Neuron (in vitro differentiated cells): Measurements from ENCODE around the gene PRRG2.
A peak's percentile ranks its signal among the peaks of the same experiment; 100 is the strongest.

Experiments used
- H2AFZ ChIP-seq: one replicate; pipeline ENCODE4 v1.6.1; 2013; ENCODE audit warnings: low read depth, mild to moderate bottlenecking, inconsistent platforms, low read length, moderate library complexity
- H3K27me3 ChIP-seq: one replicate; pipeline ENCODE4 v1.6.1; 2013; ENCODE audit warnings: low read length; ENCODE audit not compliant: insufficient read depth
- H3K36me3 ChIP-seq: one replicate; pipeline ENCODE4 v1.6.1; 2013; ENCODE audit warnings: low read length; ENCODE audit not compliant: insufficient read depth
- H3K4me1 ChIP-seq: one replicate; pipeline ENCODE4 v1.6.1; 2013; ENCODE audit warnings: low read length; ENCODE audit not compliant: insufficient read depth
- H3K4me3 ChIP-seq: 2 replicates; pipeline ENCODE4 v1.5.1; 2013; ENCODE audit warnings: mild to moderate bottlenecking, low read length, moderate library complexity
- H3K9me3 ChIP-seq: one replicate; pipeline ENCODE4 v1.6.1; 2013; ENCODE audit warnings: low read length

The PRRG2 gene

DNA sequence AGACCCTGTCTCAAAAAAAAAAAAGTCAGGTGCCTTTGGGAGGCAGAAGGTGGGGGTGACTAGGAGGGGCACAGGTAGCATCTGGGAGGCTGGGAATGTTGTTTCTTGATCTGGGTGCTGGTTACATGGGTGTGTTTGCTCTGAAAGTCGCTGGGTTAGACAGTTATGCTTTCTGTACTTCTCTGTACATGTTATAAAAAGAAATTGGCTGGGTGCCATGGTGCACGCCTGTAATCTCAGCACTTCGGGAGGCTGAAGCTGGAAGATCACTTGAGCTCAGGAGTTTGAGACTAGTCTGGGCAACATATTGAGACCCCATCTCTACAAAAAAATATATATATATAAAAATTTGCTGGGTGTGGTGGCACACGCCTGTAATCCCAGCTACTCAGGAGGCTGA, 15.9 kb upstream of the PRRG2 start:
- H3K27me3 ChIP-seq: no peaks in the 10 kb centered on the region
- H2AFZ ChIP-seq: no peak overlapping the region
- H3K36me3 ChIP-seq: peaks cover 7% of the 10 kb centered on the region
- H3K4me3 ChIP-seq: no peak overlapping the region
- no peaks in the 10 kb centered on the region for H3K9me3 ChIP-seq
- no peaks in the 10 kb centered on the region for H3K4me1 ChIP-seq

DNA sequence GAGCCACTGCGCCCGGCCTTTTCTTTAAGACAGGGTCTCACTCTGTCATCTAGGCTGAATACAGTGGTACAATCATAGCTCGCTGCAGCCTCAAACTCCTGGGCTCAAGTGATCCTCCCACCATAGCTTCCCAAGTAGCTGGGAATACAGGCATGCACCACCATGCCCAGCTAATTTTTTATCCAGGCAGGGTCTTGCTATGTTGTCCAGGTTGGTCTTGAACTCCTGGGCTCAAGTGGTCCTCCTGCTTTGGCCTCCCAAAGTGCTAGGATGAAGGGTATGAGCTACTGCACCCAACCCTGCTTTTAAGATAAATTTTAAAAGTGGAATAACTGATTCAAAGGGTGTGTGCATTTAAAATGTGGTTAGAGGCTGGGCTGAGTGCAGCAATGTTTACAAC, 14.8 kb upstream of the PRRG2 start:
- H3K27me3 ChIP-seq: no peaks in the 10 kb centered on the region
- no peak overlapping the region for H2AFZ ChIP-seq
- peaks cover 5% of the 10 kb centered on the region for H3K36me3 ChIP-seq
- H3K4me3 ChIP-seq: no peak overlapping the region
- peaks cover 5% of the 10 kb centered on the region for H3K4me1 ChIP-seq
- no peaks in the 10 kb centered on the region for H3K9me3 ChIP-seq

DNA sequence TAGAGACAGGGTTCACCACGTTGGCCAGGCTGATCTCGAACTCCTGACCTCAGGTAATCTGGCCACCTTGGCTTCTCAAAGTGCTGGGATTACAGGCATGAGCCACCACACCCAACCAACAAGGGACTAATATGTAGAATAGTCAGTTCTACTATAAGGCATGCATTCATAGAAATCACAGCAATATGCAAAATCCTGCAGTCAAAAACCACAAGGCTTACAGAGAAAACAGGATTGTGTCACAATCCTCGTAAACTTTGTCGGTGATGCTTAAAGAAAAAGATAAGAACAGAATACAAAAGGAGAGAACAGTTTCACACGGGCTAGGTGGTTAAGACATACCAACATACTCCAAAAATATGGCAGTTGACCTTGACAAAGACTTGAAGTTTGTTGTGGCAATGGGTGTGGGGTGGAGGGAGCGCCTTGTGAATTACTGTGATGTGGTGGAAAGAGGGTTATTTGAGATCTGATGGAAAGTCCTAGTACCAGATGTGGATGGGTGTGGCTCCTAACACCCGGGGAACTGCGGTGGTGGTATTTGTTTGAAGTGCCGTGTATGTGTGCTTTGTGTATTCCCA, 13.2 kb upstream of the PRRG2 start:
- H3K27me3 ChIP-seq: no peaks in the 10 kb centered on the region
- no peak overlapping the region for H3K4me3 ChIP-seq
- H3K4me1 ChIP-seq: peaks cover 7% of the 10 kb centered on the region
- no peaks in the 10 kb centered on the region for H3K9me3 ChIP-seq
- H3K36me3 ChIP-seq: peaks cover 9% of the 10 kb centered on the region
- no peak overlapping the region for H2AFZ ChIP-seq

GRCh38 chr19:49570138-49570856, 10.8 kb upstream of the PRRG2 start:
- H2AFZ ChIP-seq: no peak overlapping the region
- no peaks in the 10 kb centered on the region for H3K9me3 ChIP-seq
- no peaks in the 10 kb centered on the region for H3K27me3 ChIP-seq
- peaks cover 22% of the 10 kb centered on the region for H3K36me3 ChIP-seq
- peaks cover 7% of the 10 kb centered on the region for H3K4me1 ChIP-seq
- no peak overlapping the region for H3K4me3 ChIP-seq

DNA sequence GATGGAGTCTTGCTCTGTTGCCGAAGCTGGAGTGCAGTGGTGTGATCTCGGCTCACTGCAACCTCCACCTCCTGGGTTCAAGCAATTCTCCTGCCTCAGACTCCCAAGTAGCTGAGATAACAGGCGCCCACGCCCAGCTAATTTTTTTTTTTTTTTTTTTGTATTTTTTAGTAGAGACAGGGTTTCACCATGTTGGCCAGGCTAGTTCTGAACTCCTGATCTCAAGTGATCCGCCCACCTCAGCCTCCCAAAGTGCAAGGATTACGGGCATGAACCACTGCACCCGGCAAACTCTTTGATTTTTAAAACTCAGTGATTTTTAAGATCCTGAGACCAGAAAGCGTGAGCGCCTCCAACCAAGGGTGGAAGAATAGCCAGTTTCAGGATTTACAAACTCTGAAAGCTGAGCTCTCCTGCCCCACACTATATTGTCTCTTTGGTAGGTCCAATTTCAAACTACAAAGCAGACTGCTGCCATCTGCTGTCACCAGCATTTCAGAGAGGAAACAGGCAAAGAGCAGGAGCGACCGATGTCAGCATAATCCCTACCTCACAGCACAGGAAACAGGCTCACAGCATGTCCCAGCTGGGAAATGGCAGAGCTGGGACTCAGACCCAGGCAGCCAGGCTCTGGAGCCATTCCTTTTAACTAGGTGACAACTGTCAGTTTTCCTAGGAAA, 10.0 kb upstream of the PRRG2 start:
- H3K4me3 ChIP-seq: no peak overlapping the region
- peaks cover 7% of the 10 kb centered on the region for H3K4me1 ChIP-seq
- peaks cover 24% of the 10 kb centered on the region for H3K36me3 ChIP-seq
- no peaks in the 10 kb centered on the region for H3K9me3 ChIP-seq
- H2AFZ ChIP-seq: no peak overlapping the region
- no peaks in the 10 kb centered on the region for H3K27me3 ChIP-seq

DNA sequence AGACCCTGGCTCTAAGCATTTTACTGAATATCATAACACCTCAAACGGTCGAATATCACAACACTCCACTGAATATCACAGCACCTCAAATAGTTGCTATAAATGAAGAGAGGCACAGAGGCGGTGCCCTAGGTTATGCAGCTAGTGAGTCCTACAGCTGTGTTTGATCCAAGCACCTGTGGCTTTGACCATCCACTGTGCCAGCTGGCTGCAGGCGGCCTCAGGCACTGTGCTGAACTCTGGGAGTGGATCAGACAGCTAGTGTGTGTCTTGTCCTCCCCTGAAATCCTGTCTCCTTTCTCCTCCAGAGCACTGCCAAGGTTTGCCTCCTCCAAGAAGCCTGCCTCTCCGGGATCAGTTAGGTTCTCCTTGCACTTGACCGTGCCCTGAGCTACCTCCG, 8.1 kb upstream of the PRRG2 start:
- Histone ChIP-seq H3K4me3 (no peak overlapping the region), H3K4me1 (peaks cover 7% of the 10 kb centered on the region)

DNA sequence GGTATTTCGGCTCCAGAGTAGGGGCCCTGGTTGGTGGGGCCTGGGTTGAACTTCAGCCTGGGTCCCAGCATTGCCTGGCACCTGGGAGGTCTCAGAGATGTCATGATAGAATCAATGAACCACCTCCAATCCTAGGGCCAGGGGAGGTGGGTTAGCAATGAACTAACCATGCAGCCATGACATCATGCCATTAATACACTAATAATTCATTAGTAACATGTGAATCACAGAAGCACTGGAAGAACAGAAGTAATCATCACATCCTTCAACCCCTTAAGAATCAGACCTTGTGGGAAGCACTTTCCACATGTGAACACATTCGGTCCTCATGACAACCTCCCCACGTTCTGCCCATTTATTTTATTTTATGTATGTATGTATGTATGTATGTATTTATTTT, 7.7 kb upstream of the PRRG2 start:
- Histone ChIP-seq H2AFZ (no peak overlapping the region), H3K36me3 (peaks cover 23% of the 10 kb centered on the region), H3K4me3 (no peak overlapping the region), H3K4me1 (peaks cover 7% of the 10 kb centered on the region), H3K9me3 (no peaks in the 10 kb centered on the region), H3K27me3 (no peaks in the 10 kb centered on the region)

More for the DNA sequence above, 8.1 kb upstream of the PRRG2 start:
- Histone ChIP-seq H3K27me3 (no peaks in the 10 kb centered on the region), H2AFZ (no peak overlapping the region), H3K36me3 (peaks cover 21% of the 10 kb centered on the region), H3K9me3 (no peaks in the 10 kb centered on the region)

- peaks cover 11% of the 10 kb centered on the region for H3K4me1 ChIP-seq
- H2AFZ ChIP-seq: no peak overlapping the region
- H3K27me3 ChIP-seq: no peaks in the 10 kb centered on the region
- H3K9me3 ChIP-seq: no peaks in the 10 kb centered on the region
- H3K36me3 ChIP-seq: peaks cover 23% of the 10 kb centered on the region
- no peak overlapping the region for H3K4me3 ChIP-seq
Observed at GRCh38 chr19:49574206-49574755, 6.8 kb upstream of the PRRG2 start.

DNA sequence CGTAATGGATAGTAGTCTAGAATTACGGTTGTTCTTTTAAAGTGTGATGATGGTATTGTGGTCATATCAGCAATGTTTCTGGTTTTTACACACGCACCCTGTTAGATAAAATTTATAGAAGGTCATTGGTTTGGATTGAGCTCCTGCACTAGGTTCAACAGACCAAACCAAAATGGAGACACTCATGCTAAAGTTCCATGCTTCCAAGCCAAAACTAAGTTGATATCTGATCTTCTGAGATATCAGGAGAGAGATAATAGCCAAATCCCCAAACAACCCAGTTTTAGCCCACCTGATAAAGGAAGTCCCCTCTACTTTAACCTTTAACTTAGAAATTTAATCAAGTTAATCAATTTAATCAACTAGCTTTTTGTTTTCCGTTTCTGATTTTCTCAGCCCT, 1.9 kb upstream of the PRRG2 start:
- Histone ChIP-seq H3K9me3 (no peaks in the 10 kb centered on the region), H2AFZ (no peak overlapping the region), H3K4me3 (peak overlapping the region; percentile 94), H3K4me1 (peaks cover 11% of the 10 kb centered on the region), H3K36me3 (peaks cover 9% of the 10 kb centered on the region), H3K27me3 (no peaks in the 10 kb centered on the region)

DNA sequence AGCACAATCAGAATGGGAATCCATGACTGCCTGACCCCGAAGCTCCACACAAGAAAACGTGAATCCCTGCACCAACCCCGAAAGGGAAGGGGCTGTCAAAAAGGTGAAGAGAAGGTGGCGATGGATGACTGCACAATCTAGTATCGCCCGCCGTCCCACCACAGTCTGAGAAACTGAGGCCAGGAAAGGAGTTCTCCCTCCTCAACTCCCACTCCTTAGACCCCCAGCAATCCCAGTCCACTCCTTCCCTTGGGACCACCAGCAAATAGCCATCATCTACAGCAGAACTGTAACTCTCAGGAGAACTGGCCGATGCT, 1.2 kb upstream of the PRRG2 start:
- peak overlapping the region; percentile 94 for H3K4me3 ChIP-seq
- peaks cover 5% of the 10 kb centered on the region for H3K36me3 ChIP-seq
- H2AFZ ChIP-seq: no peak overlapping the region
- H3K4me1 ChIP-seq: peaks cover 15% of the 10 kb centered on the region
- H3K27me3 ChIP-seq: no peaks in the 10 kb centered on the region
- H3K9me3 ChIP-seq: no peaks in the 10 kb centered on the region

GRCh38 chr19:49580264-49581006, 681 bp upstream of the PRRG2 start, which contains the start of gene NOSIP:
Gene NOSIP (minus strand): TSS chr19:49580556. CDS start chr19:49560691, 19,865 bp downstream.
- Histone ChIP-seq H3K36me3 (peaks cover 2% of the 10 kb centered on the region), H2AFZ (peak within 1 kb of the TSS; percentile 90), H3K4me1 (peaks cover 20% of the 10 kb centered on the region), H3K9me3 (no peaks in the 10 kb centered on the region), H3K27me3 (no peaks in the 10 kb centered on the region), H3K4me3 (peak within 1 kb of the TSS; percentile 94)

DNA sequence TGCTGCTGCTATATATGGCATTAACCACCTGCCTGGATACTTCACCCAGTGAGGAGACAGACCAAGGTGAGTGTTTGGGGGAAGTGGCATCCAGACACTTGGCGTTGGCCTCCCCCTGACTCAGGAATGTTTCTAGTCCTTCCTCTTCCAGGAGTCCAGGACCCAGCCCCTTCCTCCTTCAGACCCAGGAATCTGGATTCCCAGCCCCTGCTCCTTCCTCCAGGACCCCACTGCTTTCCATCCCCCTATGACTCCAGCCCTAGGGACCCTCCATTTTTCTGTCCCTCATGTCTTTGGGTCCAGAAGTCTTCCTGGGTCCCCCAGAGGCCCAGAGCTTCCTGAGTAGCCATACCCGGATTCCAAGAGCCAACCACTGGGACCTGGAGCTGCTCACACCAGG, 2.1 kb downstream of the PRRG2 start:
- no peaks in the 10 kb centered on the region for H3K9me3 ChIP-seq
- H3K36me3 ChIP-seq: peaks cover 1% of the 10 kb centered on the region
- no peak overlapping the region for H3K4me3 ChIP-seq
- H3K27me3 ChIP-seq: no peaks in the 10 kb centered on the region
- peaks cover 20% of the 10 kb centered on the region for H3K4me1 ChIP-seq
- H2AFZ ChIP-seq: no peak overlapping the region

DNA sequence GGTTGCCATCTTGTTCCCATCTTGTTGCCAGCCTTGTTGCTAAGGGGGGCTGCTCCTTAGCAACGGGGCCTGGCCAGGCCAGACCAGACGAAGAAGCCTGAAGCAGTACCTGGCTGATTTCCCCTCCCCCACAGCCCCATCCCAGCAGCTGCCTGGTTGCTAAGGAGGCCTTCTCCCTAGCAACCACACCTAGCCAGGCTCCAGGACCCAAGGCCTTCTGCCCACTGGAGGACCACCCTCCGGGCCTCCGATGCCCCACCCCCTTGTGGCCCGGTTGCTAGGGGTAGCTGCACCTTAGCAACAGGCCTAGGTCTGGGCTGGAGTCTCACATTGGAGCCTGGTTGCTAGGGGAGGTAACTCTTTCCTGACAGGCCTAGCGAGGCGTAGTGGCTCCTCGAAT, 3.9 kb downstream of the PRRG2 start:
- Histone ChIP-seq H3K4me1 (peaks cover 9% of the 10 kb centered on the region), H3K27me3 (no peaks in the 10 kb centered on the region), H3K4me3 (no peak overlapping the region), H3K36me3 (no peaks in the 10 kb centered on the region), H2AFZ (no peak overlapping the region), H3K9me3 (no peaks in the 10 kb centered on the region)
